ENCODE results near the gene CPNE7. TPM values are rescaled to one million over a fixed set of nuclear protein-coding genes. Genes with fewer than 3 reads are reported as not detected.
"Not testable (repeated sequence)": the region's sequence is repeated elsewhere in the genome, so short reads cannot be mapped to it uniquely, and the experiment has no call there.

Gene CPNE7
- total and polyA plus RNA-seq, 2 experiments from 2014 or later, result 1.6 to 2.2 TPM

GRCh38 chr16:89584768-89585549 is 9.4 kb downstream of the CPNE7 start:
- Histone ChIP-seq H3K27ac (no peak overlapping the region), H3K9me3 (ENCODE audit: low read depth) (no peaks in the 10 kb centered on the region), H3K36me3 (no peaks in the 10 kb centered on the region), H3K4me1 (ENCODE audit: low read depth) (peaks cover 5% of the 10 kb centered on the region), H3K27me3 (no peaks in the 10 kb centered on the region), H3K4me3 (no peak overlapping the region)
- TF ChIP-seq CTCF (IDR thresholded peaks at IDR 0.05; ENCODE audit: low read depth, low read length), result no peak
- DNase-seq (ENCODE audit: low read depth in 1 of 2, low spot score in 1 of 2), result no peak

DNA sequence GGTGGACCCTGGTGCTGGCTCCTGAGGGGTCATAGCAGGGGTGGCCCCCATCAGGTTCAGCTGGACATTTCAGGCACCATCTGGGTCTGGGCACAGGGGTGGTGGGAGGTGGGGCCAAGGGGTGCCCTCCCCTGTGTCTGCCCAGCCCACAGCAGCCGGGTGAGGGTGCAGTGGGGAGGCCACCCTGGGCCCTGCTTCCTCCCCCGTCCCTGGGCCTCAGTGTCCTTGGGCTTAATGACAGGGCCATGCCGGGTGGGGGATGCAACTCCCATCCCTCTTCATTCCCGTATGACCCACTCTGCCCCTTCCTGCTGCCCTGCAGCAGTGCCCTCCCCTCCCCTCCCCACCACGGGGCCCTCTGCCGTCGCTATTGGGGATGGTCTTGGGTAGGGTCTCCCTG is 10.7 kb downstream of the CPNE7 start:
- H3K36me3 ChIP-seq, result no peaks in the 10 kb centered on the region
- H3K4me1 ChIP-seq (ENCODE audit: low read depth), result peaks cover 5% of the 10 kb centered on the region
- H3K9me3 ChIP-seq (ENCODE audit: low read depth), result no peaks in the 10 kb centered on the region
- TF ChIP-seq CTCF (IDR thresholded peaks at IDR 0.05; ENCODE audit: low read depth, low read length), result no peak
- no peak overlapping the region for H3K4me3 ChIP-seq
- no peaks in the 10 kb centered on the region for H3K27me3 ChIP-seq
- no peak for DNase-seq (ENCODE audit: low read depth in 1 of 2, low spot score in 1 of 2)
- no peak overlapping the region for H3K27ac ChIP-seq

- DNase-seq (ENCODE audit: low read depth in 1 of 2, low spot score in 1 of 2), result peak in 1 of 2 donors; percentile 67
- Histone ChIP-seq H3K27me3 (no peaks in the 10 kb centered on the region), H3K9me3 (ENCODE audit: low read depth) (no peaks in the 10 kb centered on the region), H3K4me1 (ENCODE audit: low read depth) (peaks cover 5% of the 10 kb centered on the region), H3K27ac (no peak overlapping the region), H3K36me3 (no peaks in the 10 kb centered on the region), H3K4me3 (no peak overlapping the region)
- TF ChIP-seq CTCF (IDR thresholded peaks at IDR 0.05; ENCODE audit: low read depth, low read length), result no peak
Observed at GRCh38 chr16:89586853-89587252, 11.3 kb downstream of the CPNE7 start.

DNA sequence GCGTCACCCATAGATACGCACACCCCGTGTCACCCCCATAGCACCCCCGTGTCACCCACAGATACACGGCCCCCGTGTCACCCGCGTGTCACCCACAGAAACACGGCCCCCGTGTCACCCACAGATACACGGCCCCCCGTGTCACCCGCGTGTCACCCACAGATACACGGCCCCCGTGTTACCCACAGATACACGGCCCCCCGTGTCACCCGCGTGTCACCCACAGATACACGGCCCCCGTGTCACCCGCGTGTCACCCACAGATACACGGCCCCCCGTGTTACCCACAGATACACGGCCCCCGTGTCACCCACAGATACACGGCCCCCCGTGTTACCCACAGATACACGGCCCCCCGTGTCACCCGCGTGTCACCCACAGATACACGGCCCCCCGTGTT is 12.1 kb downstream of the CPNE7 start:
- DNase-seq (ENCODE audit: low read depth in 1 of 2, low spot score in 1 of 2); H3K36me3 ChIP-seq; H3K27ac ChIP-seq; H3K9me3 ChIP-seq (ENCODE audit: low read depth); H3K4me1 ChIP-seq (ENCODE audit: low read depth); H3K4me3 ChIP-seq; H3K27me3 ChIP-seq: not testable (repeated sequence)

- no peak overlapping the region for H3K27ac ChIP-seq
- H3K4me1 ChIP-seq (ENCODE audit: low read depth), result peaks cover 5% of the 10 kb centered on the region
- no peaks in the 10 kb centered on the region for H3K36me3 ChIP-seq
- TF ChIP-seq CTCF (IDR thresholded peaks at IDR 0.05; ENCODE audit: low read depth, low read length), result no peak
- no peak overlapping the region for H3K4me3 ChIP-seq
- no peaks in the 10 kb centered on the region for H3K27me3 ChIP-seq
- DNase-seq (ENCODE audit: low read depth in 1 of 2, low spot score in 1 of 2), result no peak
- no peaks in the 10 kb centered on the region for H3K9me3 ChIP-seq (ENCODE audit: low read depth)
Observed at GRCh38 chr16:89588413-89589109, 13.0 kb downstream of the CPNE7 start.

Data from cardiac muscle cell (in vitro differentiated cells and primary cell).